Esophagus muscularis mucosa (tissue), 4 donors: ENCODE results near the gene PIWIL4. TPM values are rescaled to one million over a fixed set of nuclear protein-coding genes. Genes with fewer than 3 reads are reported as not detected.

ENCODE experiments used
- DNase-seq: peaks from one replicate; pipeline ENCODE4 v3.0.0-alpha.2; 2017; ENCODE audit errors: extremely low spot score
- H3K27ac ChIP-seq, 4 donors: fragments of 200-600 bp; sonication (generic); replicated peaks in 1 of 4; 1 replicate in 3 of 4; 2 replicates in 1 of 4; pipeline ENCODE4 v1.5.1; 2016 to 2019; ENCODE audit warnings: mild to moderate bottlenecking in 1 of 4
- H3K27me3 ChIP-seq, 4 donors: fragments of 200-600 bp; sonication (generic); one replicate each; pipeline versions ENCODE4 v1.5.1 to v1.6.0; 2016 to 2019
- H3K36me3 ChIP-seq, 4 donors: fragments of 200-600 bp; sonication (generic); one replicate each; pipeline ENCODE4 v1.5.1; 2016 to 2019
- H3K4me1 ChIP-seq, 4 donors: fragments of 200-600 bp; sonication (generic); one replicate each; pipeline ENCODE4 v1.5.1; 2016 to 2019
- H3K4me3 ChIP-seq, 4 donors: fragments of 200-600 bp; sonication (generic); 1 replicate in 2 of 4; 2 replicates in 2 of 4; pipeline ENCODE4 v1.5.1; 2016 to 2019; ENCODE audit warnings: mild to moderate bottlenecking in 4 of 4, moderate library complexity in 1 of 4
- H3K9me3 ChIP-seq, 4 donors: fragments of 200-600 bp; sonication (generic); 1 replicate in 3 of 4; 2 replicates in 1 of 4; pipeline ENCODE4 v1.5.1; 2016 to 2019
- EP300 ChIP-seq: sonication (generic); formaldehyde crosslinking; IDR thresholded peaks from one replicate; pipeline ENCODE4 v1.6.1; 2017; ENCODE audit warnings: antibody characterized with exemption
- POLR2A ChIP-seq: fragments of 450-650 bp; IDR thresholded peaks from one replicate; pipeline ENCODE4 v1.6.1; 2017; ENCODE audit warnings: antibody characterized with exemption, moderate library complexity, mild to moderate bottlenecking, low read depth
- POLR2AphosphoS5 ChIP-seq, 2 donors: sonication (generic); formaldehyde crosslinking; IDR thresholded peaks; one replicate each; pipeline ENCODE4 v1.6.1; 2017; ENCODE audit warnings: antibody characterized with exemption in 2 of 2
- WGBS: methylation state at CpG from one replicate; pipeline ENCODE4 v1.1.5; 2018; 5-methylcytosine and 5-hydroxymethylcytosine counted together
- intact Hi-C: fragments of 100-400 bp; cut with DNase I; formaldehyde crosslinking; loops from one replicate; pipeline ENCODE4 v1.15.1; 2023
- total RNA-seq, 4 donors: library from RNA; depleted of rRNA; stranded (reverse); fragments of >200 nt; gene quantifications; one replicate each; pipeline versions ENCODE4 v1.1.0 to v1.2.1, GENCODE V29; 2016
- TF ChIP-seq, protein P1 (sequence below), 3 experiments: fragments of 200-600 bp in 2 of 3; fragments of 450-650 bp in 1 of 3; sonication (generic) in 2 of 3; IDR thresholded peaks; one replicate each; pipeline ENCODE4 v1.5.1; 2017 to 2019; ENCODE audit warnings: antibody characterized with exemption in 3 of 3, mild to moderate bottlenecking in 2 of 3, moderate library complexity in 1 of 3

Gene PIWIL4
- total RNA-seq, 4 donors from 2014 or later: 3.2 to 4.5 (median 4.1) TPM

DNA sequence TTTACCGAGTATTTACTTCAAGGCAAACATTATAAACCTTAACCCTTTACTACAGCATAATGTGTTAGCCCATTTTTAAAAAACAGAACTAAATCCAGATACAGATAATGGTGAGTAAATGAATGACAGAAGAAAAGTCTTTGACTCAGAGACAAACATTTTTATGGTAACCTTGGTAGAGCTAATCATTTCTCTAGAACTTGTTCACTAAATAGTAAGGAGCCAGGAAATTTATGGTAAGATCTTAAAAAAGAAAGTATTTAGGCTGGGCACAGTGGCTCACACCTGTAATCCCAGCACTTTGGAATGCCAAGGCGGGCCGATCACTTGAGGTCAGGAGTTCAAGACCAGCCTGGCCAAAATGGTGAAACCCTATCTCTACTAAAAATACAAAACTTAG, 35.0 kb upstream of the PIWIL4 start:
- Histone ChIP-seq H3K9me3 (no peaks in the 10 kb centered on the region), H3K36me3 (no peaks in the 10 kb centered on the region), H3K4me3 (no peak overlapping the region), H3K27me3 (no peaks in the 10 kb centered on the region), H3K4me1 (peaks cover 0 to 5% (median 2%) of the 10 kb centered on the region in 4 donors), H3K27ac (no peak overlapping the region)
- DNase-seq: no peak
- intact Hi-C loops: no loop called here
- TF ChIP-seq, protein P1, sequence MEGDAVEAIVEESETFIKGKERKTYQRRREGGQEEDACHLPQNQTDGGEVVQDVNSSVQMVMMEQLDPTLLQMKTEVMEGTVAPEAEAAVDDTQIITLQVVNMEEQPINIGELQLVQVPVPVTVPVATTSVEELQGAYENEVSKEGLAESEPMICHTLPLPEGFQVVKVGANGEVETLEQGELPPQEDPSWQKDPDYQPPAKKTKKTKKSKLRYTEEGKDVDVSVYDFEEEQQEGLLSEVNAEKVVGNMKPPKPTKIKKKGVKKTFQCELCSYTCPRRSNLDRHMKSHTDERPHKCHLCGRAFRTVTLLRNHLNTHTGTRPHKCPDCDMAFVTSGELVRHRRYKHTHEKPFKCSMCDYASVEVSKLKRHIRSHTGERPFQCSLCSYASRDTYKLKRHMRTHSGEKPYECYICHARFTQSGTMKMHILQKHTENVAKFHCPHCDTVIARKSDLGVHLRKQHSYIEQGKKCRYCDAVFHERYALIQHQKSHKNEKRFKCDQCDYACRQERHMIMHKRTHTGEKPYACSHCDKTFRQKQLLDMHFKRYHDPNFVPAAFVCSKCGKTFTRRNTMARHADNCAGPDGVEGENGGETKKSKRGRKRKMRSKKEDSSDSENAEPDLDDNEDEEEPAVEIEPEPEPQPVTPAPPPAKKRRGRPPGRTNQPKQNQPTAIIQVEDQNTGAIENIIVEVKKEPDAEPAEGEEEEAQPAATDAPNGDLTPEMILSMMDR (IDR thresholded peaks at IDR 0.05): no peak
- no peak for TF ChIP-seq POLR2AphosphoS5 (IDR thresholded peaks at IDR 0.05)
- TF ChIP-seq POLR2A: no peak
- WGBS: 95% methylated on average over 3 of the region's 3 CpGs

DNA sequence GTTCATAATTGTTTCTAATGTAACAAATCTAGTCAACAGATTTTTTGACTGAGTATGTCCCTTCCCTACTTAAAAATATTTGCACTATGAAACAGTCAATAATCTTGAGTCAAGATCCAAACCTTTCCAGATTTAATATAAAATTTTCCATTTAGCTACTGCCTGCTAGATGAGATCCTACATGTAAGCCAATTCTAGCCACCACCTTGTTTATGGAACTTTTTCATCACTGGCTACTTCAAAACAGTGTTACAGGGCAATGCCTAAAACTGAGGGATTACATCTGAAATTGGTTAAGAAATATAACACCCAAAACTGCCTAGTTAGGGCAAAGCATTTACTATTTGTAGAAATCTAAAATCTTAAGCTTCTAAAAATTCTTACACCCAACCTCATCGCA, 34.0 kb upstream of the PIWIL4 start:
- H3K36me3 ChIP-seq: no peaks in the 10 kb centered on the region
- intact Hi-C loops: no loop called here
- H3K27ac ChIP-seq: no peak overlapping the region
- peaks cover 0 to 5% (median 4%) of the 10 kb centered on the region in 4 donors for H3K4me1 ChIP-seq
- no peak for TF ChIP-seq POLR2A
- no peak for TF ChIP-seq POLR2AphosphoS5 (IDR thresholded peaks at IDR 0.05)
- TF ChIP-seq EP300: no peak
- TF ChIP-seq, protein P1 (IDR thresholded peaks at IDR 0.05): no peak
- WGBS: 86% methylated on average over 1 of the region's 1 CpG
- no peak overlapping the region for H3K4me3 ChIP-seq
- no peaks in the 10 kb centered on the region for H3K27me3 ChIP-seq
- no peaks in the 10 kb centered on the region for H3K9me3 ChIP-seq
- DNase-seq: no peak

DNA sequence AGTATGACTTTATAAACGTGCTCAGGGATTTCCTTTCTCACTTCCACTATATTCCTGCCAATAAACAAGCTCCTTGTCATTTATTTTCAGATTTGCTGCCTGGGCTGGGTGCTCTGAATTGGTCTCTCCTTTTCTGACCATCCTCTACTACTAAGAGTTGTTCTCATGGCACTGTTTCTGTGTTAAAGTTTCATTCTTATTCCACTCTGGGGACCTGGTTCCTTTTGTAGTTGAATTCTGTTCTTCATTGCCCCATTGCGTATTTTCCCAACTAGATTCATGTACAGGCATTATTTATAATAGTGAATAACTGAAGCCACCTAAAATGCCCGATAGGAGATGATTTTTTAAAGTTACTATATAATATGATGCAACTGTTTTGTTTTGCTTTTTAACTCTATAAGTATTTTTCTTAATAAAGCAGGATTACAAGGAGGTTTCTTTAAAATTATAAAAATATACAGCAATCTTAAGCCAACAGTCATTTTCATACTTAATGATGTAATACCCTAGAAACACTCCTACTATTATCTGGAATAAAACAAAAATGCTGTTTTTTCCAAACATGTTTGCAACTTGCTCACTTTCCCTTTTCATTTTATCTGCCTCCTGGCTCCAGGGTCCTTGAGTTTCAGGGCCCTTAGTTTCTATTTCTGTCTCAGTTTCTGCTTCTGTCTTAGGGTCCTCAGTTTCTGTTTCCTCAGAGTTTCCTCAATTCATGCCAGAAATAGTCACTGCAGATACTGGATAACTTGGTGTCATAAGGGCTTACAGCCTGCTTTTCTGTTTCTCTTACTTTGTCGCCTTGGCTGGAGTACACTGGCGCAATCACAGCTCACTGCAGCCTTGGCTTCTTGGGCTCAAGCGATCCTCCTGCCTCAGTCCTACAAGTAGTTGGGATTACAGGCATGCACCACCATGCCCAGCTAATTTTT, 33.2 kb upstream of the PIWIL4 start:
- Histone ChIP-seq H3K27ac (no peak overlapping the region), H3K36me3 (no peaks in the 10 kb centered on the region), H3K4me3 (no peak overlapping the region), H3K4me1 (peaks cover 0 to 5% (median 4%) of the 10 kb centered on the region in 4 donors), H3K9me3 (no peaks in the 10 kb centered on the region), H3K27me3 (no peaks in the 10 kb centered on the region)
- WGBS: 72% methylated on average over 6 of the region's 6 CpGs
- intact Hi-C loops: no loop called here
- TF ChIP-seq EP300 (no peak), POLR2A (no peak), POLR2AphosphoS5 (IDR thresholded peaks at IDR 0.05) (no peak)
- TF ChIP-seq, protein P1 (IDR thresholded peaks at IDR 0.05): no peak
- no peak for DNase-seq

DNA sequence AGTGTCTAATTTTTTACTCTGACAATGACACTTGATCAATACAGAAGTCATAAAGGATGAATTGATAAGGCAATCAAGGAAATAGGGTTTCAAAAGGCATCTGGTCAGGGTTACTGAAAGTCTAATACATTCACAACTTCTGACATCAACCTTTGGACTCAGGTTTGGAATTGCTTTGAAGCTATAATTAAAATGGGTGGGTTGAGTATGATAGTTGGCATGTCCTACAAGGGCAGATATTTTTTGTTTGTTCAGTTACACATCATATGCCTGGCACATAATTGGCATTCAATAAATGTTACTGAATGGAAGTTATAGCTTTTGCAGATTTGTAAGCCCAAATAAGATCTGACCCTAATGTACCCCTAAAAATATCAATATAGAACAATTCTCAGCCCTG, 30.8 kb upstream of the PIWIL4 start:
- DNase-seq: no peak
- intact Hi-C loops: no loop called here
- H3K27ac ChIP-seq: no peak overlapping the region
- no peaks in the 10 kb centered on the region for H3K36me3 ChIP-seq
- no peak for TF ChIP-seq POLR2AphosphoS5 (IDR thresholded peaks at IDR 0.05)
- no peak for TF ChIP-seq POLR2A
- TF ChIP-seq EP300: no peak
- TF ChIP-seq, protein P1 (IDR thresholded peaks at IDR 0.05): no peak
- H3K4me1 ChIP-seq: peaks cover 0 to 5% (median 4%) of the 10 kb centered on the region in 4 donors
- no peak overlapping the region for H3K4me3 ChIP-seq
- H3K27me3 ChIP-seq: no peaks in the 10 kb centered on the region
- no peaks in the 10 kb centered on the region for H3K9me3 ChIP-seq
